Fibroblast of skin of right biceps (primary cell): ENCODE data around the gene CLIP4.
"Not testable (repeated sequence)": the region's sequence is repeated elsewhere in the genome, so short reads cannot be mapped to it uniquely, and the experiment has no call there.

Experiments
- DNase-seq: peaks from one replicate; pipeline ENCODE4 v3.0.0-alpha.2; 2013

CLIP4 gene

GRCh38 chr2:29114946-29115609 is at the start of gene CLIP4:
TSS of gene CLIP4 (plus strand) at chr2:29115415. CDS start at chr2:29121389, 5,974 bp downstream.
- DNase-seq: peak; percentile 51

GRCh38 chr2:29066271-29066860 is 48.8 kb upstream of the CLIP4 start:
- no peak for DNase-seq

- no peak for DNase-seq
Observed at GRCh38 chr2:29066997-29067605, 48.1 kb upstream of the CLIP4 start.

- DNase-seq: no peak
Observed at GRCh38 chr2:29068513-29068912, 46.7 kb upstream of the CLIP4 start.

GRCh38 chr2:29070526-29070925 is 44.7 kb upstream of the CLIP4 start:
- DNase-seq: no peak

GRCh38 chr2:29071032-29071975 is 43.9 kb upstream of the CLIP4 start:
- no peak for DNase-seq

GRCh38 chr2:29072251-29072650 is 43.0 kb upstream of the CLIP4 start:
- DNase-seq: no peak

GRCh38 chr2:29072971-29073725 is 42.1 kb upstream of the CLIP4 start:
- no peak for DNase-seq

- no peak for DNase-seq
Observed at GRCh38 chr2:29073933-29074332, 41.3 kb upstream of the CLIP4 start.

GRCh38 chr2:29074411-29074810 is 40.8 kb upstream of the CLIP4 start, which contains the start of gene PCARE:
TSS of gene PCARE (minus strand) at chr2:29074523. CDS start at chr2:29074261, 262 bp downstream.
- no peak for DNase-seq

- DNase-seq: no peak
Observed at GRCh38 chr2:29075894-29076705, 39.1 kb upstream of the CLIP4 start.

GRCh38 chr2:29079887-29080286 is 35.3 kb upstream of the CLIP4 start:
- no peak for DNase-seq

- no peak for DNase-seq
Observed at GRCh38 chr2:29080886-29081743, 34.1 kb upstream of the CLIP4 start.

- DNase-seq: no peak
Observed at GRCh38 chr2:29082804-29083495, 32.3 kb upstream of the CLIP4 start.

- no peak for DNase-seq
Observed at GRCh38 chr2:29084554-29084953, 30.7 kb upstream of the CLIP4 start.

- DNase-seq: not testable (repeated sequence)
Observed at GRCh38 chr2:29090311-29090710, 24.9 kb upstream of the CLIP4 start.

GRCh38 chr2:29096969-29097368 is 18.2 kb upstream of the CLIP4 start:
- no peak for DNase-seq

- no peak for DNase-seq
Observed at GRCh38 chr2:29097569-29097968, 17.6 kb upstream of the CLIP4 start.

GRCh38 chr2:29100564-29100963 is 14.7 kb upstream of the CLIP4 start:
- no peak for DNase-seq

GRCh38 chr2:29104688-29105087 is 10.5 kb upstream of the CLIP4 start:
- DNase-seq: no peak
